ENCODE results near the gene SLC48A1. TPM values are rescaled to one million over a fixed set of nuclear protein-coding genes. Genes with fewer than 3 reads are reported as not detected.

The SLC48A1 gene
- total RNA-seq, 1 donor from 2014 or later, result 19.7 TPM

- no peak overlapping the region for H3K4me3 Mint-ChIP-seq
- TF ChIP-seq CTCF (conservative IDR thresholded peaks at IDR 0.05), result no peak
- H3K27me3 Mint-ChIP-seq, result no peaks in the 10 kb centered on the region
- no peak overlapping the region for H3K27ac Mint-ChIP-seq
- no peaks in the 10 kb centered on the region for H3K9me3 Mint-ChIP-seq
- DNase-seq (ENCODE audit: extremely low spot score, unreplicated experiment), result no peak
- no peaks in the 10 kb centered on the region for H3K36me3 Mint-ChIP-seq
- peaks cover 38% of the 10 kb centered on the region for H3K4me1 Mint-ChIP-seq (ENCODE audit: unreplicated experiment)
These were observed 41.3 kb upstream of the SLC48A1 start for GRCh38 chr12:47731723-47732122.

GRCh38 chr12:47732504-47732903 is 40.5 kb upstream of the SLC48A1 start:
- H3K36me3 Mint-ChIP-seq, result no peaks in the 10 kb centered on the region
- no peak overlapping the region for H3K4me3 Mint-ChIP-seq
- TF ChIP-seq CTCF (conservative IDR thresholded peaks at IDR 0.05), result no peak
- no peak for DNase-seq (ENCODE audit: extremely low spot score, unreplicated experiment)
- no peaks in the 10 kb centered on the region for H3K9me3 Mint-ChIP-seq
- no peaks in the 10 kb centered on the region for H3K27me3 Mint-ChIP-seq
- H3K27ac Mint-ChIP-seq, result no peak overlapping the region
- H3K4me1 Mint-ChIP-seq (ENCODE audit: unreplicated experiment), result peaks cover 46% of the 10 kb centered on the region

- TF ChIP-seq CTCF (conservative IDR thresholded peaks at IDR 0.05), result no peak
- Mint-ChIP-seq H3K27ac (no peak overlapping the region), H3K9me3 (no peaks in the 10 kb centered on the region), H3K27me3 (no peaks in the 10 kb centered on the region), H3K4me3 (no peak overlapping the region), H3K4me1 (ENCODE audit: unreplicated experiment) (peaks cover 41% of the 10 kb centered on the region), H3K36me3 (no peaks in the 10 kb centered on the region)
- DNase-seq (ENCODE audit: extremely low spot score, unreplicated experiment), result no peak
These were observed 39.9 kb upstream of the SLC48A1 start for GRCh38 chr12:47733142-47733541.

GRCh38 chr12:47734725-47735480 is 38.1 kb upstream of the SLC48A1 start:
- no peak for DNase-seq (ENCODE audit: extremely low spot score, unreplicated experiment)
- Mint-ChIP-seq H3K9me3 (no peaks in the 10 kb centered on the region), H3K27ac (peak overlapping the region; percentile 32), H3K36me3 (no peaks in the 10 kb centered on the region), H3K27me3 (no peaks in the 10 kb centered on the region), H3K4me3 (peak overlapping the region; percentile 57), H3K4me1 (ENCODE audit: unreplicated experiment) (peaks cover 35% of the 10 kb centered on the region)
- no peak for TF ChIP-seq CTCF (conservative IDR thresholded peaks at IDR 0.05)

GRCh38 chr12:47735649-47736048 is 37.4 kb upstream of the SLC48A1 start:
- Mint-ChIP-seq H3K36me3 (no peaks in the 10 kb centered on the region), H3K4me3 (no peak overlapping the region), H3K27me3 (no peaks in the 10 kb centered on the region), H3K9me3 (no peaks in the 10 kb centered on the region), H3K4me1 (ENCODE audit: unreplicated experiment) (peaks cover 27% of the 10 kb centered on the region), H3K27ac (peak overlapping the region; percentile 41)
- no peak for TF ChIP-seq CTCF (conservative IDR thresholded peaks at IDR 0.05)
- DNase-seq (ENCODE audit: extremely low spot score, unreplicated experiment), result no peak
